GM21619 (cell line): ENCODE results near the gene TM4SF4.

ENCODE experiments used
- ATAC-seq: cut with Tn5 transposase; IDR thresholded peaks from one replicate; pipeline ENCODE4 v1.9.1; 2021; ENCODE audit not compliant: unreplicated experiment

Gene TM4SF4

GRCh38 chr3:149454746-149455145 lies 19.8 kb upstream of the TM4SF4 start:
- ATAC-seq = no peak

GRCh38 chr3:149455366-149455765 lies 19.1 kb upstream of the TM4SF4 start:
- no peak for ATAC-seq

GRCh38 chr3:149455989-149456388 lies 18.5 kb upstream of the TM4SF4 start:
- no peak for ATAC-seq

GRCh38 chr3:149459491-149460059 lies 14.9 kb upstream of the TM4SF4 start:
- no peak for ATAC-seq

- ATAC-seq = no peak
Measured at GRCh38 chr3:149460117-149460516, 14.4 kb upstream of the TM4SF4 start.

GRCh38 chr3:149462051-149462450 lies 12.4 kb upstream of the TM4SF4 start:
- no peak for ATAC-seq

GRCh38 chr3:149462581-149463011 lies 11.9 kb upstream of the TM4SF4 start:
- ATAC-seq = no peak

GRCh38 chr3:149463921-149464320 lies 10.6 kb upstream of the TM4SF4 start:
- ATAC-seq = no peak

GRCh38 chr3:149464542-149465328 lies 9.8 kb upstream of the TM4SF4 start:
- ATAC-seq = no peak

GRCh38 chr3:149465351-149465883 lies 9.1 kb upstream of the TM4SF4 start:
- ATAC-seq = no peak

GRCh38 chr3:149466192-149466591 lies 8.3 kb upstream of the TM4SF4 start:
- no peak for ATAC-seq

GRCh38 chr3:149468504-149469212 lies 5.8 kb upstream of the TM4SF4 start:
- peak; percentile 95 for ATAC-seq

GRCh38 chr3:149470381-149470780 lies 4.1 kb upstream of the TM4SF4 start:
- ATAC-seq = no peak

- no peak for ATAC-seq
Measured at GRCh38 chr3:149472030-149472797, 2.3 kb upstream of the TM4SF4 start.

- no peak for ATAC-seq
Measured at GRCh38 chr3:149473357-149474249, 894 bp upstream of the TM4SF4 start.

- no peak for ATAC-seq
Measured at GRCh38 chr3:149475451-149476060, 1.1 kb downstream of the TM4SF4 start.

- ATAC-seq = no peak
Measured at GRCh38 chr3:149476225-149476624, 1.7 kb downstream of the TM4SF4 start.

- no peak for ATAC-seq
Measured at GRCh38 chr3:149479621-149480325, 5.3 kb downstream of the TM4SF4 start.
